Skeletal muscle tissue (tissue), 4 donors: Measurements from ENCODE around the gene MRPS27. TPM values are rescaled to one million over a fixed set of nuclear protein-coding genes. Genes with fewer than 3 reads are reported as not detected.
A peak's percentile ranks its signal among the peaks of the same experiment; 100 is the strongest.

Source experiments
- H3K27ac ChIP-seq: one replicate; pipeline ENCODE4 v1.7.0; 2013; ENCODE audit warnings: mild to moderate bottlenecking, low read depth, low read length, inconsistent platforms
- H3K27me3 ChIP-seq, 3 donors: one replicate each; pipeline ENCODE4 v1.7.0; 2013; ENCODE audit warnings: low read length in 3 of 3; ENCODE audit not compliant: control insufficient read depth in 3 of 3, insufficient read depth in 3 of 3
- H3K36me3 ChIP-seq, 3 donors: one replicate each; pipeline ENCODE4 v1.7.0; 2013; ENCODE audit warnings: low read length in 3 of 3; ENCODE audit not compliant: control insufficient read depth in 3 of 3, insufficient read depth in 3 of 3
- H3K4me1 ChIP-seq, 3 donors: one replicate each; pipeline ENCODE4 v1.7.0; 2013; ENCODE audit warnings: low read length in 3 of 3, mild to moderate bottlenecking in 3 of 3; ENCODE audit not compliant: control insufficient read depth in 3 of 3, insufficient read depth in 3 of 3
- H3K4me3 ChIP-seq, 3 donors: one replicate each; pipeline ENCODE4 v1.7.0; 2013; ENCODE audit warnings: low read length in 3 of 3
- H3K9ac ChIP-seq, 3 donors: one replicate each; pipeline ENCODE4 v1.7.0; 2013; ENCODE audit warnings: low read length in 3 of 3, mild to moderate bottlenecking in 3 of 3, moderate library complexity in 2 of 3, low read depth in 1 of 3
- H3K9me3 ChIP-seq, 3 donors: one replicate each; pipeline ENCODE4 v1.7.0; 2013; ENCODE audit warnings: low read length in 3 of 3; ENCODE audit not compliant: control insufficient read depth in 3 of 3
- total RNA-seq: library from RNA; depleted of rRNA; stranded (reverse); fragments of >200 nt; gene quantifications from one replicate; pipeline ENCODE4 v1.2.3, GENCODE V29; 2014
- donor health status: Osteomylitis.

MRPS27 gene
- total RNA-seq, 1 donor from 2014 or later: 75.7 TPM

- Histone ChIP-seq H3K4me3 (no peak overlapping the region), H3K4me1 (peaks cover 12 to 22% (median 20%) of the 10 kb centered on the region in 3 donors), H3K9me3 (no peaks in the 10 kb centered on the region), H3K36me3 (peaks cover 0 to 1% (median 0%) of the 10 kb centered on the region in 3 donors), H3K9ac (no peak overlapping the region), H3K27ac (no peak overlapping the region), H3K27me3 (no peaks in the 10 kb centered on the region)
Measured at GRCh38 chr5:72242796-72243475, 77.1 kb downstream of the MRPS27 start.

- H3K9ac ChIP-seq: no peak overlapping the region
- no peak overlapping the region for H3K27ac ChIP-seq
- H3K4me1 ChIP-seq: peaks cover 6 to 15% (median 11%) of the 10 kb centered on the region in 3 donors
- no peak overlapping the region for H3K4me3 ChIP-seq
- peaks cover 0 to 12% (median 0%) of the 10 kb centered on the region in 3 donors for H3K36me3 ChIP-seq
- H3K9me3 ChIP-seq: no peaks in the 10 kb centered on the region
- no peaks in the 10 kb centered on the region for H3K27me3 ChIP-seq
Measured at GRCh38 chr5:72241346-72242003, 78.6 kb downstream of the MRPS27 start.

GRCh38 chr5:72238712-72239445, 81.2 kb downstream of the MRPS27 start:
- H3K4me1 ChIP-seq: peaks cover 7 to 13% (median 9%) of the 10 kb centered on the region in 3 donors
- H3K4me3 ChIP-seq: no peak overlapping the region
- no peak overlapping the region for H3K9ac ChIP-seq
- H3K36me3 ChIP-seq: peaks cover 0 to 14% (median 0%) of the 10 kb centered on the region in 3 donors
- no peaks in the 10 kb centered on the region for H3K27me3 ChIP-seq
- H3K9me3 ChIP-seq: no peaks in the 10 kb centered on the region
- no peak overlapping the region for H3K27ac ChIP-seq

GRCh38 chr5:72237879-72238278, 82.2 kb downstream of the MRPS27 start:
- H3K36me3 ChIP-seq: peaks cover 0 to 14% (median 0%) of the 10 kb centered on the region in 3 donors
- no peaks in the 10 kb centered on the region for H3K27me3 ChIP-seq
- H3K4me3 ChIP-seq: no peak overlapping the region
- H3K9ac ChIP-seq: no peak overlapping the region
- H3K27ac ChIP-seq: no peak overlapping the region
- no peaks in the 10 kb centered on the region for H3K9me3 ChIP-seq
- peaks cover 7 to 15% (median 9%) of the 10 kb centered on the region in 3 donors for H3K4me1 ChIP-seq

GRCh38 chr5:72237415-72237814, 82.6 kb downstream of the MRPS27 start:
- H3K36me3 ChIP-seq: peaks cover 0 to 14% (median 0%) of the 10 kb centered on the region in 3 donors
- H3K4me1 ChIP-seq: peaks cover 7 to 19% (median 12%) of the 10 kb centered on the region in 3 donors
- no peaks in the 10 kb centered on the region for H3K27me3 ChIP-seq
- no peak overlapping the region for H3K9ac ChIP-seq
- no peak overlapping the region for H3K27ac ChIP-seq
- no peaks in the 10 kb centered on the region for H3K9me3 ChIP-seq
- no peak overlapping the region for H3K4me3 ChIP-seq

- Histone ChIP-seq H3K36me3 (peaks cover 0 to 23% (median 0%) of the 10 kb centered on the region in 3 donors), H3K4me3 (no peak overlapping the region), H3K4me1 (peaks cover 10 to 19% (median 12%) of the 10 kb centered on the region in 3 donors)
Measured at GRCh38 chr5:72235725-72236124, 84.3 kb downstream of the MRPS27 start.

GRCh38 chr5:72234868-72235267, 85.2 kb downstream of the MRPS27 start:
- Histone ChIP-seq H3K9me3 (no peaks in the 10 kb centered on the region), H3K9ac (no peak overlapping the region), H3K36me3 (peaks cover 0 to 25% (median 0%) of the 10 kb centered on the region in 3 donors), H3K4me3 (no peak overlapping the region), H3K27me3 (no peaks in the 10 kb centered on the region), H3K27ac (peak overlapping the region; percentile 37), H3K4me1 (peaks cover 10 to 19% (median 12%) of the 10 kb centered on the region in 3 donors)

More at GRCh38 chr5:72235725-72236124, 84.3 kb downstream of the MRPS27 start:
- Histone ChIP-seq H3K27me3 (no peaks in the 10 kb centered on the region), H3K9ac (no peak overlapping the region), H3K27ac (no peak overlapping the region), H3K9me3 (no peaks in the 10 kb centered on the region)

GRCh38 chr5:72234265-72234700, 85.8 kb downstream of the MRPS27 start:
- H3K9ac ChIP-seq: no peak overlapping the region

GRCh38 chr5:72233835-72234234, 86.2 kb downstream of the MRPS27 start:
- Histone ChIP-seq H3K9me3 (no peaks in the 10 kb centered on the region), H3K36me3 (peaks cover 0 to 25% (median 0%) of the 10 kb centered on the region in 3 donors), H3K27ac (no peak overlapping the region), H3K4me1 (peaks cover 10 to 23% (median 12%) of the 10 kb centered on the region in 3 donors), H3K27me3 (no peaks in the 10 kb centered on the region), H3K9ac (no peak overlapping the region), H3K4me3 (no peak overlapping the region)

More at GRCh38 chr5:72234265-72234700, 85.8 kb downstream of the MRPS27 start:
- Histone ChIP-seq H3K36me3 (peaks cover 0 to 25% (median 0%) of the 10 kb centered on the region in 3 donors), H3K27me3 (no peaks in the 10 kb centered on the region), H3K9me3 (no peaks in the 10 kb centered on the region), H3K4me3 (no peak overlapping the region), H3K27ac (peak overlapping the region; percentile 37), H3K4me1 (peaks cover 10 to 19% (median 12%) of the 10 kb centered on the region in 3 donors)
